Peyer's patch (tissue), 4 donors: ENCODE results near the gene ANKRD55. TPM values are rescaled to one million over a fixed set of nuclear protein-coding genes. Genes with fewer than 3 reads are reported as not detected.

Experiments used
- DNase-seq, 3 donors: peaks; one replicate each; pipeline ENCODE4 v3.0.0-alpha.2; 2017 to 2019
- H3K27ac ChIP-seq, 4 donors: fragments of 200-600 bp; sonication (generic); one replicate each; pipeline ENCODE4 v1.5.1; 2016 to 2019
- H3K27me3 ChIP-seq, 2 donors: fragments of 200-600 bp; sonication (generic); one replicate each; pipeline ENCODE4 v1.5.1; 2019
- H3K36me3 ChIP-seq, 3 donors: fragments of 200-600 bp; sonication (generic); one replicate each; pipeline ENCODE4 v1.5.1; 2016 to 2019
- H3K4me1 ChIP-seq, 4 donors: fragments of 200-600 bp; sonication (generic); one replicate each; pipeline ENCODE4 v1.5.1; 2016 to 2019
- H3K4me3 ChIP-seq, 4 donors: fragments of 200-600 bp; sonication (generic); 1 replicate in 3 of 4; 2 replicates in 1 of 4; pipeline ENCODE4 v1.5.1; 2016 to 2019; ENCODE audit warnings: mild to moderate bottlenecking in 1 of 4
- H3K9me3 ChIP-seq, 4 donors: fragments of 200-600 bp; sonication (generic); one replicate each; pipeline ENCODE4 v1.5.1; 2016 to 2019; ENCODE audit warnings: mild to moderate bottlenecking in 1 of 4
- POLR2A ChIP-seq, 2 donors: fragments of 450-650 bp; IDR thresholded peaks; one replicate each; pipeline ENCODE4 v1.5.1; 2017; ENCODE audit warnings: antibody characterized with exemption in 2 of 2, mild to moderate bottlenecking in 2 of 2, moderate library complexity in 2 of 2
- total RNA-seq, 4 donors: library from RNA; depleted of rRNA; stranded (reverse); fragments of >200 nt; gene quantifications; one replicate each; pipeline ENCODE4 v1.1.0, GENCODE V29; 2016
- TF ChIP-seq, protein P1 (sequence below), 6 experiments: fragments of 450-650 bp in 4 of 6; fragments of 200-600 bp in 2 of 6; sonication (generic) in 1 of 6; IDR thresholded peaks; one replicate each; pipeline ENCODE4 v1.5.1; 2017 to 2019; ENCODE audit warnings: antibody characterized with exemption in 6 of 6, mild to moderate bottlenecking in 3 of 6, moderate library complexity in 1 of 6

The ANKRD55 gene
- total RNA-seq, 4 donors from 2014 or later: 0.80 to 8.3 TPM; not detected in 2

- Histone ChIP-seq H3K27me3 (no peaks in the 10 kb centered on the region), H3K36me3 (no peaks in the 10 kb centered on the region), H3K4me1 (no peaks in the 10 kb centered on the region), H3K9me3 (no peaks in the 10 kb centered on the region), H3K27ac (peak overlapping the region in 1 of 4 donors; percentile 55), H3K4me3 (no peak overlapping the region)
- DNase-seq: no peak
- TF ChIP-seq, protein P1, sequence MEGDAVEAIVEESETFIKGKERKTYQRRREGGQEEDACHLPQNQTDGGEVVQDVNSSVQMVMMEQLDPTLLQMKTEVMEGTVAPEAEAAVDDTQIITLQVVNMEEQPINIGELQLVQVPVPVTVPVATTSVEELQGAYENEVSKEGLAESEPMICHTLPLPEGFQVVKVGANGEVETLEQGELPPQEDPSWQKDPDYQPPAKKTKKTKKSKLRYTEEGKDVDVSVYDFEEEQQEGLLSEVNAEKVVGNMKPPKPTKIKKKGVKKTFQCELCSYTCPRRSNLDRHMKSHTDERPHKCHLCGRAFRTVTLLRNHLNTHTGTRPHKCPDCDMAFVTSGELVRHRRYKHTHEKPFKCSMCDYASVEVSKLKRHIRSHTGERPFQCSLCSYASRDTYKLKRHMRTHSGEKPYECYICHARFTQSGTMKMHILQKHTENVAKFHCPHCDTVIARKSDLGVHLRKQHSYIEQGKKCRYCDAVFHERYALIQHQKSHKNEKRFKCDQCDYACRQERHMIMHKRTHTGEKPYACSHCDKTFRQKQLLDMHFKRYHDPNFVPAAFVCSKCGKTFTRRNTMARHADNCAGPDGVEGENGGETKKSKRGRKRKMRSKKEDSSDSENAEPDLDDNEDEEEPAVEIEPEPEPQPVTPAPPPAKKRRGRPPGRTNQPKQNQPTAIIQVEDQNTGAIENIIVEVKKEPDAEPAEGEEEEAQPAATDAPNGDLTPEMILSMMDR (IDR thresholded peaks at IDR 0.05): no peak
- no peak for TF ChIP-seq POLR2A (IDR thresholded peaks at IDR 0.05)
These were observed 90.3 kb downstream of the ANKRD55 start for GRCh38 chr5:56142614-56143372.

- no peaks in the 10 kb centered on the region for H3K9me3 ChIP-seq
- no peaks in the 10 kb centered on the region for H3K4me1 ChIP-seq
- DNase-seq: no peak
- H3K4me3 ChIP-seq: no peak overlapping the region
- no peaks in the 10 kb centered on the region for H3K27me3 ChIP-seq
- H3K27ac ChIP-seq: peak overlapping the region in 1 of 4 donors; percentile 55
- TF ChIP-seq POLR2A (IDR thresholded peaks at IDR 0.05): no peak
- TF ChIP-seq, protein P1 (IDR thresholded peaks at IDR 0.05): no peak
- no peaks in the 10 kb centered on the region for H3K36me3 ChIP-seq
These were observed 90.9 kb downstream of the ANKRD55 start for GRCh38 chr5:56142233-56142613.

GRCh38 chr5:56140073-56140472 is 93.1 kb downstream of the ANKRD55 start:
- no peak for TF ChIP-seq POLR2A (IDR thresholded peaks at IDR 0.05)
- TF ChIP-seq, protein P1 (IDR thresholded peaks at IDR 0.05): no peak
- H3K27ac ChIP-seq: no peak overlapping the region
- no peak overlapping the region for H3K4me3 ChIP-seq
- no peaks in the 10 kb centered on the region for H3K36me3 ChIP-seq
- no peak for DNase-seq
- no peaks in the 10 kb centered on the region for H3K4me1 ChIP-seq
- no peaks in the 10 kb centered on the region for H3K9me3 ChIP-seq
- H3K27me3 ChIP-seq: no peaks in the 10 kb centered on the region

DNA sequence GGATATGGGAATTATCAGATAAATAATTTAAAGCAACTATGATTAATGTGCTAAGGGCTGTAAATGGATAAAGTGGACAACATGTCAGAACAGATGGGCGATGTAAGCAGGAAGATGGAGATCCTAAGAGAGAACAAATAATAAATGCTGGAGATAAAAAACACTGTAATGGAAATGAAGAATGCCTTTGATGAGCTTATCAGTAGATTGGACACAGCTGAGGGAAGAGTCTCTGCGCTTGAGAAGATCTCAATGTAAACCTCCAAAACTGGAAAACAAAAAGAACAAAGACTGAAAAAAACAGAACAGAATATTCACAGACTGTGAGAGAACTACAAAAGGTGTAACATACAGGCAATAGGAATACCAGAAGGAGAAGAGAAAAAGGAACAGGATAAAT is 102.5 kb downstream of the ANKRD55 start:
- H3K36me3 ChIP-seq: no peaks in the 10 kb centered on the region
- H3K4me1 ChIP-seq: no peaks in the 10 kb centered on the region
- DNase-seq: no peak
- H3K27me3 ChIP-seq: no peaks in the 10 kb centered on the region
- no peaks in the 10 kb centered on the region for H3K9me3 ChIP-seq
- no peak overlapping the region for H3K27ac ChIP-seq
- H3K4me3 ChIP-seq: no peak overlapping the region
- TF ChIP-seq, protein P1 (IDR thresholded peaks at IDR 0.05): no peak
- TF ChIP-seq POLR2A (IDR thresholded peaks at IDR 0.05): no peak

- Histone ChIP-seq H3K4me1 (no peaks in the 10 kb centered on the region), H3K9me3 (no peaks in the 10 kb centered on the region), H3K27ac (no peak overlapping the region), H3K4me3 (no peak overlapping the region), H3K36me3 (no peaks in the 10 kb centered on the region), H3K27me3 (no peaks in the 10 kb centered on the region)
- no peak for DNase-seq
- TF ChIP-seq, protein P1 (IDR thresholded peaks at IDR 0.05): no peak
- no peak for TF ChIP-seq POLR2A (IDR thresholded peaks at IDR 0.05)
These were observed 103.8 kb downstream of the ANKRD55 start for GRCh38 chr5:56129288-56129687.
